ENCODE measurements around the gene NOL9. TPM values are rescaled to one million over a fixed set of nuclear protein-coding genes. Genes with fewer than 3 reads are reported as not detected.

NOL9 gene
- total and polyA plus RNA-seq, 10 of the 15 experiments (the other 5 are each of a cell fraction or from before 2014, with no cell fraction given), result 3.9 to 35.9 (median 23.0) TPM

- Histone ChIP-seq H3K9ac (ENCODE audit: control insufficient read depth, insufficient read depth, low read length) (no peak overlapping the region), H3K4me3 (no peak overlapping the region), H3K79me2 (ENCODE audit: control insufficient read depth, insufficient read depth, low read length) (no peaks in the 10 kb centered on the region), H3K27me3 (replicated peaks in 1 of 2; ENCODE audit: control insufficient read depth in 2 of 2, insufficient read depth in 2 of 2, low read length in 1 of 2) (no peaks in the 10 kb centered on the region), H4K20me1 (ENCODE audit: control insufficient read depth, insufficient read depth) (no peaks in the 10 kb centered on the region), H2AFZ (ENCODE audit: control insufficient read depth, low read depth, low read length) (no peak overlapping the region), H3K4me2 (ENCODE audit: control insufficient read depth, insufficient read depth) (no peak overlapping the region), H3K36me3 (ENCODE audit: control insufficient read depth in 2 of 2, insufficient read depth in 2 of 2, low read length in 1 of 2) (peaks cover 12 to 32% of the 10 kb centered on the region in 2 experiments), H3K9me3 (replicated peaks; ENCODE audit: control insufficient read depth, insufficient read depth, low read length) (no peaks in the 10 kb centered on the region), H3K27ac (ENCODE audit: control insufficient read depth, insufficient read depth) (no peak overlapping the region), H3K4me1 (ENCODE audit: control insufficient read depth, insufficient read depth, low read length) (no peaks in the 10 kb centered on the region)
- ChIA-PET POLR2A (no interaction called here), CTCF (no interaction called here), RAD21 (ENCODE audit: unreplicated experiment) (no interaction called here), SMC1A (ENCODE audit: uncharacterized antibody, unreplicated experiment) (no interaction called here)
- 92% methylated on average over 38 of the region's 38 CpGs for WGBS (ENCODE audit: insufficient coverage, insufficient replicate concordance, low lambda C conversion rate, missing lambda C conversion rate)
- intact Hi-C loops (cut with micrococcal nuclease; ENCODE audit: unreplicated experiment) (no loop called here), in situ Hi-C loops (cut with MboI) (no loop called here)
- BruUV-seq (replicated peaks), result no TSS peak
- no peak for TF ChIP-seq POLR2AphosphoS2 (IDR thresholded peaks at IDR 0.05; ENCODE audit: low read depth, low read length)
- TF ChIP-seq, protein P1, sequence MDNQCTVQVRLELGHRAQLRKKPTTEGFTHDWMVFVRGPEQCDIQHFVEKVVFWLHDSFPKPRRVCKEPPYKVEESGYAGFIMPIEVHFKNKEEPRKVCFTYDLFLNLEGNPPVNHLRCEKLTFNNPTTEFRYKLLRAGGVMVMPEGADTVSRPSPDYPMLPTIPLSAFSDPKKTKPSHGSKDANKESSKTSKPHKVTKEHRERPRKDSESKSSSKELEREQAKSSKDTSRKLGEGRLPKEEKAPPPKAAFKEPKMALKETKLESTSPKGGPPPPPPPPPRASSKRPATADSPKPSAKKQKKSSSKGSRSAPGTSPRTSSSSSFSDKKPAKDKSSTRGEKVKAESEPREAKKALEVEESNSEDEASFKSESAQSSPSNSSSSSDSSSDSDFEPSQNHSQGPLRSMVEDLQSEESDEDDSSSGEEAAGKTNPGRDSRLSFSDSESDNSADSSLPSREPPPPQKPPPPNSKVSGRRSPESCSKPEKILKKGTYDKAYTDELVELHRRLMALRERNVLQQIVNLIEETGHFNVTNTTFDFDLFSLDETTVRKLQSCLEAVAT (IDR thresholded peaks at IDR 0.05), result no peak
- no peak for TF ChIP-seq ASH2L (IDR thresholded peaks at IDR 0.05; ENCODE audit: borderline replicate concordance, low read depth)
- TF ChIP-seq, protein P2, sequence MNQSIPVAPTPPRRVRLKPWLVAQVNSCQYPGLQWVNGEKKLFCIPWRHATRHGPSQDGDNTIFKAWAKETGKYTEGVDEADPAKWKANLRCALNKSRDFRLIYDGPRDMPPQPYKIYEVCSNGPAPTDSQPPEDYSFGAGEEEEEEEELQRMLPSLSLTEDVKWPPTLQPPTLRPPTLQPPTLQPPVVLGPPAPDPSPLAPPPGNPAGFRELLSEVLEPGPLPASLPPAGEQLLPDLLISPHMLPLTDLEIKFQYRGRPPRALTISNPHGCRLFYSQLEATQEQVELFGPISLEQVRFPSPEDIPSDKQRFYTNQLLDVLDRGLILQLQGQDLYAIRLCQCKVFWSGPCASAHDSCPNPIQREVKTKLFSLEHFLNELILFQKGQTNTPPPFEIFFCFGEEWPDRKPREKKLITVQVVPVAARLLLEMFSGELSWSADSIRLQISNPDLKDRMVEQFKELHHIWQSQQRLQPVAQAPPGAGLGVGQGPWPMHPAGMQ (IDR thresholded peaks at IDR 0.05; ENCODE audit: borderline replicate concordance), result no peak
- TF ChIP-seq HDAC6 (IDR thresholded peaks at IDR 0.05; ENCODE audit: unreplicated experiment), result no peak
- no peak for TF ChIP-seq LARP7 (IDR thresholded peaks at IDR 0.05)
- no peak for TF ChIP-seq MTA2 (IDR thresholded peaks at IDR 0.05; ENCODE audit: low read depth)
- TF ChIP-seq RCOR1 (conservative IDR thresholded peaks at IDR 0.05; ENCODE audit: low read depth, low read length), result no peak
- no peak for TF ChIP-seq PRDM15 (CRISPR knock-in tag; IDR thresholded peaks at IDR 0.05)
- no peak for TF ChIP-seq SREBF1 (IDR thresholded peaks at IDR 0.05; ENCODE audit: low read length)
- no peak for TF ChIP-seq POU2F2 (IDR thresholded peaks at IDR 0.05; ENCODE audit: borderline replicate concordance, low read depth, low read length)
- FAIRE-seq (no peak), ATAC-seq (no peak), DNase-seq (ENCODE audit: low read depth, low spot score) (no peak)
Observed at GRCh38 chr1:6592865-6593593, 38.7 kb upstream of the NOL9 start.
